Measurements from ENCODE around the gene TRRAP.
A peak's percentile ranks its signal among the peaks of the same experiment; 100 is the strongest.
"Not testable (repeated sequence)": the region's sequence is repeated elsewhere in the genome, so short reads cannot be mapped to it uniquely, and the experiment has no call there.

TRRAP gene

GRCh38 chr7:98866765-98867164, 11.6 kb upstream of the TRRAP start:
- DNase-seq, result no peak

DNA sequence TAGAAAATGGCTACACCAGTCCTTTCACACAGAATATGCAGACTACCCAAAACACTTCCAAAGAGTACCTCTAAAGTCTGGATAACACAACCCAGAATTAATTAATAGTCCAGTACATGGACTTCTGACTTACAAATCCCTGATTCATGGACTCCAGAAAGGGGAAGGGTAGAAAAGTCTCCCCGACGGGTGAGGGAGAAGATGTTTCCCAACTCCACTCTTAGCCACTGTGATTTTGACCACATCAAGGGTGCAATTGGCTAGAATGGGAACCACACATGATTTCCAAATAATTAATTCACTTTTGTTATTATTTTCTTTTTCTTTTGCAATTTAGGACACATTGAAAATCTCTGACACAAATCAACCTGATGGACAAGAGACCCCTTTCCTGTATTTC, 9.9 kb upstream of the TRRAP start:
- DNase-seq, result no peak

- DNase-seq, result no peak
These were observed 9.2 kb upstream of the TRRAP start for GRCh38 chr7:98869027-98869596.

GRCh38 chr7:98869597-98870120, 8.7 kb upstream of the TRRAP start, which contains the start of gene TMEM130:
TSS of gene TMEM130 (minus strand) at chr7:98870014. CDS start at chr7:98869861, 153 bp downstream.
- DNase-seq, result no peak

DNA sequence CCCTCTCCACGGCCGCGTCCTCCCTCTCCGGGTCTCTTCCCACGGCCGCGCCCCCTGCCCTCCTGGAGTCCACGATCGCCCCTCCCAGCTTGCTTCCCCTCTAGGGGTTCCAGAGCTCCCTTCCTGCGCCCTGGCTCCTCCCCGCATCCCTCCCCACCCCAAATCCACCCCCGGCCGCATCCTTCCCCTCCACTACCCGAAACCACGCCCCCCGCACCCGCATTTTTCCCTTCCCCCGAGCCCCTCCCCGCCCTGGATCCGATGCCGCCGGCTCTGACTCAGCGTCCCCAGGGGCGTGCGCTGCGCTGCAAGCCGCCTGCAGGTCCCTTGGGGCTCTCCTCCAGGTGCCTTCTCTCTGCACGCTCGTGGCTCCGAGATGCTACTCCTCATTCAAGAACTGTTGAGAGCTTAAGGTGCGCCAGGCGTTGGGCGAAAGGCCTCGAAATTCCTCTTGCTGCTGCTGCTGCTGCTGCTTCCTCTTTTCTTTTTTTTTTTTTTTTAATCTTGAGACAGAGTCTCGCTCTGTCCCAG, 8.1 kb upstream of the TRRAP start:
- DNase-seq, result peak; percentile 67

DNA sequence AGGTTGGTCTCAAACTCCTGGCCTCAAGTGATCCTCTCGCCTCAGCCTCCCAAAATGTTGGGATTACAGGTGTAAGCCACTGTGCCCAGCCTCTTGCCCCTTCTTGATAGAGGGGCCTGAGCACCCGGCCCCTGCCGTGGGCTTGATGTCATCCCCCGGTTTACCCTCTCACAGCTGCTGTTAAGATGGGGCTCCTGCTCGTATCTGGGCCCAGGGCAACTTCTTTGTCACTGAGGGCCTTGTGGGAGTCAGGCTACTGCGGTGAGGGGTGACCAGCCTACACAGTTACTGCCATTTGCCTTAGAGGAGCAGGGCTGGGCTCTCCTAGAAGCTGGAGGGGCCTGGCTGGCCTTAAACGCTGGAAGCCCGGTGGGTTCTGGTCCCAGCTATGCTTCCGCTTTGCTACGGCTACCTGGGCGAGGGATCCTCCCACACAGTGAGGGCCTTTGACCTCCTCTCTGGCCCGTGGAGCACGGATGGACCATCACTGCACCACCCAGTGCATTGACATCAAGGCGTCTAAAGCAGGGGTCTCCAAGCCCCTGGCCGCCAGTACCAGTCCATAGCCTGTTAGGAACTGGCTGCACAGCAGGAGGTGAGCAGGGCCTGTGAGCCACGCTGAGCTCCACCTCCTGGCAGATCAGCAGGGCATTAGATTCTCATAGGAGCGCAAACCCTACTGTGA, 7.4 kb upstream of the TRRAP start:
- DNase-seq, result no peak

GRCh38 chr7:98872328-98872924, 5.9 kb upstream of the TRRAP start:
- DNase-seq, result no peak

- not testable (repeated sequence) for DNase-seq
These were observed 4.7 kb upstream of the TRRAP start for GRCh38 chr7:98873610-98874009.

- DNase-seq, result no peak
These were observed 3.4 kb upstream of the TRRAP start for GRCh38 chr7:98874942-98875341.

GRCh38 chr7:98875501-98875900, 2.8 kb upstream of the TRRAP start:
- DNase-seq, result no peak

DNA sequence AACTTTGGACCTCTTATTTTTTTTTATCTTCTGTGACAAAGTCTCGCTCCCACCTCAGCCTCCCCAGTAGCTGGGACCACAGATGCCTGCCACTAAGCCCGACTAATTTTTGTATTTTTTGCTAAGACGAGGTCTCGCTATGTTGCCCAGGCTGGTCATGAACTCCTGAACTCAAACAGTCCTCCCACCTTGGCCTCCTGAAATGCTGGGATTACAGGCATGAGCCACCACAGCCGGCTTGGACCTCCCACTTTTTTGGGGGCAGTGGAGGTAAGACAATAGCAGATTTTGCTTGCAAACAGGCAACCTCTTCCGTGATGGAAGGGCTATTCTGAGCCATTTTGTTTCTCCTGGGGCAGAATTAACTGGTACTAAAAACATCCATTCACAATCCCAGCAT, 1.2 kb upstream of the TRRAP start:
- no peak for DNase-seq

GRCh38 chr7:98877692-98878364, 504 bp upstream of the TRRAP start:
- DNase-seq, result no peak

DNA sequence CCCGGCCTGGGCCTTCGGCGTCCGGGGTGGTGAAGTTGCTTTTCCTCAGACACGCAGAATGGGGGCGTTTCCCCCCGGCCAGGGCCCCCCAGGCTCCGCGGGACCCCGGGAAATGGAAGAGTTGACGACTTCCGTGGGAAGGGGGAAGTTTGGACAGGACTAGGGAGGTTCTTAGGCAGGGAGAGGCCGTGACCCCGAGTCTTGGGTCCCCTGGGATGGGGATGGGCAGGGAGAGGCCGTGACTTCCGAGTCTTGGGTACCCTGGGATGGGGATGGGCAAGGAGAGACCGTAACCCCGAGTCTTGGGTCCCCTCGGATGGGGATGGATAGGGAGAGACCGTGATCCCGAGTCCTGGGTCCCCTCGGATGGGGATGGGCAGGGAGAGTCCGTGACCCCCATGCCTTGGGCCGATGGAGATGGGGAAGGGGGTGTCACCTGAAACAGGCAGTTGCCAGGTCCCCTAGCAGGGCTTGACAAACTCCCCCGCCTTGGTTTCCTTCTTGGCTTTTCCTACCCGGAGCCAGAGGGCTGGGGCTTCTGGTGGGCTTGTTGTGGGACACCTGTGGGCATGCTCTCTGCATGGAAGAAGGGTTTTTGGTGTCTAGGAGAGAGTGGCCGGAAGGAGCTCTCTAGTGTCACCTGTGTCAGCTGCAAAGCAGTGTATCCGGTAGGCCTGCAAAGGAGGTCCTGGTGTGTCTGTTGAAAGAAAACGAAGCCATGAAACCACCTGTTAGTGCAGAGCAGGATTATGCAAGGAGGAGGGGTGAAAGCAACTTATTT, 1.1 kb downstream of the TRRAP start:
- DNase-seq, result no peak

- no peak for DNase-seq
These were observed 1.6 kb downstream of the TRRAP start for GRCh38 chr7:98879979-98880315.

DNA sequence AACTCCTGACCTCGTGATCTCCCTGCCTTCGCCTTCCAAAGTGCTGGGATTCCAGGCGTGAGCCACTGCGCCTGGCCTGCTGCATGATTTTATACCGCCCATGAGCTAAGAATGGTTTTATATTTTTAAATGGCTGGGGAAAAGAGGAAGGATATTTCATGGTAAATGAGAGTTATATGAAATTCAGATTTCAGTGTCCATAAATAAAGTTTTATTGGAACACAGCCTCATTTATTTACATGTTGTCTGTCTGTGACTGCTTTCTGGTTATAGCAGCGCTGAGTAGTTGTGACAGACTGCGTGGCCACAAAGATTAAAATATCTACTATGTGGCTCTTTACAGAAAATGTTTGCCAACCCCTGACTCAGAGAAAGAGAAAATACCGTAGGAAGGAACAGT, 2.2 kb downstream of the TRRAP start:
- no peak for DNase-seq

DNA sequence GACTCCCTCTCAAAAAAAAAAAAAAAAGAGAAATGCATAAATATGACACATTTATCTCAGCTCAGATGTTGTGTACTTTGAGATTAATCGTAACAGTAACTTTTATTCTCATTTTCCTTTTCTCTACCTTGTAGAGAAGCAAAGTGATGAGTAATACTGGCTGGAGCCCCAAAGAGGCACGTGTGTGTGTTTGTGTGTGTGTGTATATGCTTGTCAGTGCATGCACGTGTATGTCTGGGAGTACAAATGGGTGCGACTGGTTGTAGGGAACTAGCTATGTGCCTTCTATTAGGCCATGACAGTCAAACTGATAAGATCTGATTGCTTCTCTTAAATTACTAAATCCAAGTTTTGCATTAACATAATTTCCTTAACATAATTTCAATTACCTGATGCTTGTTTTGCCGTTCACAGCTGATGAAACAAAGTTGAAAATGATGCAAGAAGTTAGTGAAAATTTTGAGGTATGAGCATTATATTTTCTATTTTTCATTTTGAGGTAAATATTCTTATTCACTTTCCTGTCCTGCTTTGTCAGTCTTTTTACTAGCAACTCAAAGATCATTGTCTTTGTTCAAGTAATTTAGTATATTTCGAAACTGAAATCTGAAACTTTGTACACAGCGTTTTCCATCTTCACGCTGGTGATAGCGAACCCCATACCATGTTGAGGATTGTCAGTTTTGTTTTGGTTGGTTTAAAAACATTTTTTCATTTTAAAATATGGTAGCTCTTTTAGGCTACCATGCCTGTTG, 3.4 kb downstream of the TRRAP start:
- DNase-seq, result no peak

GRCh38 chr7:98884416-98884815, 6.1 kb downstream of the TRRAP start:
- no peak for DNase-seq

DNA sequence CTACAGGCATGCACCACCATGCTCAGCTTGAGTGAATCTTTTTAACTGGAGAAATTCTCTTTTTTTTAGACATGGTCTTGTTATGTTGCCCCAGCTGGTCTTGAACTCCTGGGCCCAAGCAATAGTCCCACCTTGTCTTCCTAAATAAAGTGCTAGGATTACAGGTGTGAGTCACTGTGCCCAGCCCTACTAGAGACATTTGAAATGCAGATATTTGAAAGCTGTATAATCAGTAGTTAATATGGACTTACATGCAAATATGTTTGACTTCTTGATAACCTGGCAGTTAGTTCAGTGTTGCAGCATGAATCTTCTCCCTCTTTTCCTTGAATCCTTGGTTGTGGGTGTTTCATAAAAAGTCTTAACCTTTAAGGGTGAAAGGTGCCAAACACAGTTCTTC, 8.7 kb downstream of the TRRAP start:
- no peak for DNase-seq

- DNase-seq, result no peak
These were observed 14.3 kb downstream of the TRRAP start for GRCh38 chr7:98892609-98893008.

GRCh38 chr7:98899816-98900215, 21.5 kb downstream of the TRRAP start:
- no peak for DNase-seq

DNA sequence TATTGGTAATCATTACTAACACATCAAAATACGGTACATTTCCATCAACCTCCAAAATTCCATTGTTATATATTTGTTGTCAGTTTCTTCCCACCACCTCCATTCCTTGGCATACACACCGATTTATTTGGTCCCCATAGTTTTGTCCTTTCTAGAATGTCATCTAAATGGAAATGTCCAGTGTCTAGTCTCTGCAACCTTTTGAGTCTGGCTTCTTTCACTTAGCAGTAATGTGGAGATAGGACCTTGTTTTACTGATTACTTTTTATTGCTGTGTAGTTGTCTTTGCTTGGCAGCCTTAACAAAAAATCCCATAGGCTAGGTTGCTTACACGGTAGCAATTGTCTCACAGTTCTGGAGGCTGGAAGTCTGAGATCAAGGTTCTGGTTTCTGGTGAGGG, 22.5 kb downstream of the TRRAP start:
- no peak for DNase-seq

GRCh38 chr7:98902523-98902922, 24.2 kb downstream of the TRRAP start:
- DNase-seq, result no peak

Measured in right forelimb (tissue), 1 donor.